Measurements from ENCODE around the gene CCAR1.

- TF ChIP-seq POLR2AphosphoS5 (IDR thresholded peaks at IDR 0.05) (no peak), POLR2A (IDR thresholded peaks at IDR 0.05) (no peak)
These were observed 66.8 kb downstream of the CCAR1 start for GRCh38 chr10:68787813-68788212.

All from sigmoid colon (tissue), 4 donors.